Measurements from ENCODE around the gene C9orf153. TPM values are rescaled to one million over a fixed set of nuclear protein-coding genes. Genes with fewer than 3 reads are reported as not detected.

Gene C9orf153
- total RNA-seq, 1 experiment from 2014 or later: not detected

- ChIA-PET POLR2A (no interaction called here), CTCF (no interaction called here), RAD21 (ENCODE audit: low non-redundant PET in 1 of 2, low total read pairs in 2 of 2, uncharacterized antibody in 2 of 2, unreplicated experiment in 2 of 2) (no interaction called here)
- Histone ChIP-seq H3K4me3 (replicated peaks in 1 of 2; ENCODE audit: low read depth in 1 of 2, low read length in 2 of 2) (no peak overlapping the region), H4K20me1 (ENCODE audit: insufficient read depth) (no peaks in the 10 kb centered on the region), H3K4me2 (ENCODE audit: low read length) (no peak overlapping the region), H3K9me3 (ENCODE audit: control insufficient read depth in 1 of 2, insufficient read depth in 1 of 2, low read depth in 1 of 2, low read length in 2 of 2) (no peaks in the 10 kb centered on the region), H3K27ac (ENCODE audit: low read depth, low read length) (no peak overlapping the region), H3K79me2 (ENCODE audit: insufficient read depth, low read length) (peaks cover 17% of the 10 kb centered on the region), H3K36me3 (ENCODE audit: control insufficient read depth in 1 of 2, insufficient read depth in 2 of 2, low read length in 2 of 2) (no peaks in the 10 kb centered on the region), H3K4me1 (ENCODE audit: control insufficient read depth in 1 of 2, insufficient read depth in 2 of 2, low read length in 2 of 2) (peaks cover 5 to 15% of the 10 kb centered on the region in 2 experiments; a peak in 3 of 4 replicates), H3K9me2 (ENCODE audit: insufficient read depth) (no peaks in the 10 kb centered on the region), H3K9ac (ENCODE audit: low read length) (no peak overlapping the region), H2AFZ (ENCODE audit: low read depth, low read length, poor library complexity, severe bottlenecking) (no peak overlapping the region), H3K27me3 (ENCODE audit: insufficient read depth, low read length) (no peaks in the 10 kb centered on the region)
- DNase-seq (ENCODE audit: low read depth, low spot score): no peak
- no TSS peak for BruUV-seq (replicated peaks)
- ATAC-seq: no peak
- intact Hi-C loops (cut with micrococcal nuclease): loop anchor here (5.0 kb wide), 1 partner anchor 1037 kb away; no protein-coding TSS in a partner anchor
- TF ChIP-seq POLR2A (IDR thresholded peaks at IDR 0.05; ENCODE audit: borderline replicate concordance, extremely low read depth, insufficient read depth, insufficient read length): no peak
- no peak for TF ChIP-seq MAX (IDR thresholded peaks at IDR 0.05)
- TF ChIP-seq REST (IDR thresholded peaks at IDR 0.05; ENCODE audit: low read depth): no peak
- TF ChIP-seq CBX3 (IDR thresholded peaks at IDR 0.05; ENCODE audit: low read depth): no peak
- TF ChIP-seq, protein P1, sequence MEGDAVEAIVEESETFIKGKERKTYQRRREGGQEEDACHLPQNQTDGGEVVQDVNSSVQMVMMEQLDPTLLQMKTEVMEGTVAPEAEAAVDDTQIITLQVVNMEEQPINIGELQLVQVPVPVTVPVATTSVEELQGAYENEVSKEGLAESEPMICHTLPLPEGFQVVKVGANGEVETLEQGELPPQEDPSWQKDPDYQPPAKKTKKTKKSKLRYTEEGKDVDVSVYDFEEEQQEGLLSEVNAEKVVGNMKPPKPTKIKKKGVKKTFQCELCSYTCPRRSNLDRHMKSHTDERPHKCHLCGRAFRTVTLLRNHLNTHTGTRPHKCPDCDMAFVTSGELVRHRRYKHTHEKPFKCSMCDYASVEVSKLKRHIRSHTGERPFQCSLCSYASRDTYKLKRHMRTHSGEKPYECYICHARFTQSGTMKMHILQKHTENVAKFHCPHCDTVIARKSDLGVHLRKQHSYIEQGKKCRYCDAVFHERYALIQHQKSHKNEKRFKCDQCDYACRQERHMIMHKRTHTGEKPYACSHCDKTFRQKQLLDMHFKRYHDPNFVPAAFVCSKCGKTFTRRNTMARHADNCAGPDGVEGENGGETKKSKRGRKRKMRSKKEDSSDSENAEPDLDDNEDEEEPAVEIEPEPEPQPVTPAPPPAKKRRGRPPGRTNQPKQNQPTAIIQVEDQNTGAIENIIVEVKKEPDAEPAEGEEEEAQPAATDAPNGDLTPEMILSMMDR (IDR thresholded peaks at IDR 0.05 in 2 of 3, conservative IDR thresholded peaks at IDR 0.05 in 1 of 3; ENCODE audit: borderline replicate concordance in 1 of 3, insufficient read depth in 1 of 3, low read depth in 2 of 3, low read length in 2 of 3): no peak
- TF ChIP-seq ATF3 (IDR thresholded peaks at IDR 0.05): no peak
- TF ChIP-seq SRF (IDR thresholded peaks at IDR 0.05; ENCODE audit: low read depth): no peak
- TF ChIP-seq CEBPB (IDR thresholded peaks at IDR 0.05; ENCODE audit: low read depth): no peak
These were observed 25.8 kb upstream of the C9orf153 start for GRCh38 chr9:86285261-86285660.

All from HCT116 (cell line).